GM10248 (cell line): ENCODE data around the gene HSD11B2.

Experiments
- CTCF ChIA-PET: fragments of 300-600 bp; sonication (Branson Sonifier 250); formaldehyde crosslinking; extraction: SDS; loops from one replicate; lab custom pipeline; 2021; ENCODE audit warnings: antibody characterized with exemption; lab: Yijun Ruan, JAX
- POLR2A ChIA-PET: fragments of 350-650 bp; sonication (Branson Sonifier 250); formaldehyde crosslinking; extraction: SDS; loops from one replicate; lab custom pipeline; 2020; ENCODE audit warnings: antibody characterized with exemption; lab: Yijun Ruan, JAX
- DNase-seq: peaks from one replicate; pipeline ENCODE4 v3.0.0; 2012; ENCODE audit errors: extremely low spot score
- CTCF ChIP-seq: IDR thresholded peaks from 2 replicates; pipeline ENCODE4 v1.5.1; 2012; ENCODE audit warnings: mild to moderate bottlenecking, low read depth; ENCODE audit errors: extremely low read depth, missing control alignments, control extremely low read depth

HSD11B2 gene

GRCh38 chr16:67444259-67445125 is 13.6 kb downstream of the HSD11B2 start:
- DNase-seq = no peak
- POLR2A ChIA-PET = no interaction called here

DNA sequence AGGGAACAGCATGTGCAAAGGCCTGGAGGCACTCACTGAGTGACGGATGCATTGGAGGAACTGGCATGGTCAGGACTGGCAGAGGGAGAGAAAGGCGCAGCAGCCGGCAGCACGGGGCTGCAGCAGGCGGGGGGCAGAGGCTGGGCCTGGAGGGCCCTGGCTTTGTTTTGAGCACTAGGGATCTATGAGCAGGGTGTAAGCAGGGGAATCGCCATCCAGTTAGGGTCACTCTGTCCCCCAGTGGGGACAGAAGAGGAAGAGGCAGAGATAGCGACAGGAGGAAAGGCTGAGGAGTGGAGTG is 14.2 kb downstream of the HSD11B2 start:
- DNase-seq = no peak
- no peak for TF ChIP-seq CTCF
- POLR2A ChIA-PET = no interaction called here
- CTCF ChIA-PET = interaction anchor here (1.2 to 9.2 kb wide), 11 partner anchors 9 to 290 kb away, joined by 3 to 106 read pairs (median 6); no protein-coding TSS in a partner anchor

More at GRCh38 chr16:67444259-67445125, 13.6 kb downstream of the HSD11B2 start:
- TF ChIP-seq CTCF = no peak
- CTCF ChIA-PET = interaction anchor here (1.1 to 9.2 kb wide), 7 partner anchors 9 to 184 kb away, joined by 3 to 106 read pairs (median 5); partner anchors contain the start of gene PLEKHG4

DNA sequence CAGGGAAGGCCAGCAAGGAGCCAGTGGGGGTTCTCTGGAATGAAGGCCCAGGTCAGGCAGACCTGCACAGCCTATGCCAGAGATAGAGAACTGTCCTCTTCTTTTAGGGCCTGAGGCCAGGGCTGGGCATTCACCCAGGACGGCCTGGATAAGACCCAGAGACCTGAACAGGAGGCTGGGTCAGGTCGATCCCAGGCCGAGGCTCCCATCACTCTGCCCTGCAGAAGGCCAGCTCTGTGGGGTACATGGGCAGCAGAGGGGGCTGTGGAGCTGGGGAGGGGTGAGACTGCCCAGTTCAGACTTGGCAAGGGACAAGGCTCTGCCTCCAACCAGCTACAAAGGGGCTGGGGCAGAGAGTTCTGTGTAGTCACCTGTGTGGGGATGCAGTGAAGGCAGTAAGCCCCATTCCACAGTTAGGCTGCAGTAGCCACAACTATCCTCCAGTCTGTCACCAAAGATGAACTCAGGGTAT is 14.6 kb downstream of the HSD11B2 start:
- DNase-seq = no peak
- TF ChIP-seq CTCF = peak; percentile 8
- CTCF ChIA-PET = interaction anchor here (0.9 to 9.2 kb wide), 13 partner anchors 9 to 290 kb away, joined by 3 to 106 read pairs (median 4); no protein-coding TSS in a partner anchor
- POLR2A ChIA-PET = interaction anchor here (1.5 kb wide), 1 partner anchor 34 kb away, joined by 3 read pairs; no protein-coding TSS in a partner anchor

GRCh38 chr16:67445913-67446907 is 15.3 kb downstream of the HSD11B2 start:
- CTCF ChIA-PET = interaction anchor here (0.9 to 9.2 kb wide), 14 partner anchors 8 to 291 kb away, joined by 3 to 106 read pairs (median 5); partner anchors contain the start of gene HSD11B2
- no peak for DNase-seq
- POLR2A ChIA-PET = interaction anchor here (0.5 to 1.5 kb wide), 2 partner anchors 33 to 417 kb away, joined by 3 read pairs; no protein-coding TSS in a partner anchor
- TF ChIP-seq CTCF = no peak

GRCh38 chr16:67446968-67447507 is 16.1 kb downstream of the HSD11B2 start:
- no peak for DNase-seq
- ChIA-PET CTCF (interaction anchor here (1.0 to 9.2 kb wide), 18 partner anchors 8 to 187 kb away, joined by 3 to 106 read pairs (median 6); partner anchors contain the start of genes ATP6V0D1, HSD11B2 and PLEKHG4), POLR2A (interaction anchor here (1.5 kb wide), 1 partner anchor 32 kb away, joined by 3 read pairs; no protein-coding TSS in a partner anchor)
- TF ChIP-seq CTCF = no peak
